Measurements from ENCODE around the gene IRX4.

DNA sequence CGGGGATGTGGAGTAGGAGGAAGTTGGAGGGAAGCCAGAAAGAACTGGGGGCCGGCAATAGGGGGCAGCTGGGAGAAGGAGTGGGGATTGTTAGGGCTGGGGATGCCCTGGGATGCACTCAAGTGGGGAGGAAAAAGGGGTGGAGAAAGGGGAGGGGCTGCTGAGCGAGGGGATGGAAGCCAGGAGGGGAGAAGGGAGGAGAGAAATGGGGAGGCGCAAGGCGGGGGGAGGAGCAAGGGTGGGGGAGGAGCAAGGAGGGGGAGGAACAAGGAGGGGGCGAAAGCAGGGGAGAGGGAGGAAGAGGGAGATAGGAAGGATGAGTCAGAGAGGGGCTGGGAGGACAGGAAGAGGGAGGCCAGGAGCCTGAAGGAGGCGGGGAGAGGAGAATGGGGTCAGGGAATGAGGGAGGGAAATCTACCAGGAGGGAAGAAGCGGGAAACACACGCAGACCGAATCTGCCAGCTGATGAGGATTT, 1.6 kb downstream of the IRX4 start:
- TF ChIP-seq GATA2 (IDR thresholded peaks at IDR 0.05; ENCODE audit: low read depth, low read length): no peak
- TF ChIP-seq GATA3 (IDR thresholded peaks at IDR 0.05; ENCODE audit: low read depth, low read length): no peak
